Adrenal gland (tissue), 12 donors: ENCODE data around the gene ZNF664. TPM values are rescaled to one million over a fixed set of nuclear protein-coding genes. Genes with fewer than 3 reads are reported as not detected.

Source experiments
- DNase-seq, 7 donors: peaks; one replicate each; pipeline ENCODE4 v3.0.0-alpha.2; 2019 to 2020
- H3K27ac ChIP-seq, 5 donors: fragments of 200-600 bp; sonication (generic) in 4 of 5; 1 replicate in 3 of 5; 2 replicates in 2 of 5; pipeline versions ENCODE4 v1.5.1 to v1.8.0; 2016 to 2020; ENCODE audit warnings: mild to moderate bottlenecking in 1 of 5
- H3K27me3 ChIP-seq: fragments of 200-600 bp; 2 replicates; pipeline ENCODE4 v1.8.0; 2021
- H3K36me3 ChIP-seq, 2 donors: fragments of 200-600 bp; replicated peaks in 1 of 2; 1 replicate in 1 of 2; 2 replicates in 1 of 2; pipeline versions ENCODE4 v1.5.1 to v1.8.0; 2018 to 2022
- H3K4me1 ChIP-seq, 2 donors: fragments of 200-600 bp; replicated peaks in 1 of 2; 1 replicate in 1 of 2; 2 replicates in 1 of 2; pipeline versions ENCODE4 v1.5.1 to v1.8.0; 2018 to 2021
- H3K4me3 ChIP-seq, 4 donors: fragments of 200-600 bp; sonication (generic) in 3 of 4; one replicate each; pipeline ENCODE4 v1.5.1; 2016 to 2018
- H3K9me3 ChIP-seq, 3 donors: fragments of 200-600 bp; sonication (generic) in 1 of 3; replicated peaks in 1 of 3; 1 replicate in 2 of 3; 2 replicates in 1 of 3; pipeline versions ENCODE4 v1.5.1 to v1.8.0; 2016 to 2021
- POLR2A ChIP-seq, 2 donors: fragments of 450-650 bp; IDR thresholded peaks; one replicate each; pipeline ENCODE4 v1.6.1; 2017; ENCODE audit warnings: antibody characterized with exemption in 2 of 2, mild to moderate bottlenecking in 2 of 2, moderate library complexity in 1 of 2
- WGBS, 4 donors: extraction: QIAGEN DNeasy Blood & Tissue Kit in 2 of 4; methylation state at CpG; one replicate each; pipeline versions ENCODE4 v1.1.5 to v1.1.7; 2013 to 2017; 5-methylcytosine and 5-hydroxymethylcytosine counted together
- intact Hi-C, 2 donors: fragments of 100-400 bp; cut with DNase I; formaldehyde crosslinking; loops; one replicate each; pipeline versions ENCODE4 v1.14.1 to v1.15.0; 2022 to 2023
- polyA plus RNA-seq, 3 donors: library from polyadenylated mRNA; stranded (reverse); fragments of 200-250 nt in 2 of 3; fragments of 350-450 nt in 1 of 3; fragmentation: Illumina TruSeq in 1 of 3; extraction: RNeasy Lipid Tissue Mini Kit (QIAGEN cat#74804) in 1 of 3; gene quantifications; one replicate each; pipeline ENCODE4 v1.2.3, GENCODE V29; 2013 to 2014
- total RNA-seq, 9 donors: library from RNA; depleted of rRNA in 4 of 9; stranded (reverse); fragments of >200 nt in 4 of 9; fragments of 120-200 nt in 1 of 9; fragmentation: NEBNext Ultra II Directional in 1 of 9; extraction: Animal tissue kit (Norgen Biotek cat#: 25700) in 1 of 9; gene quantifications; one replicate each; pipeline versions ENCODE4 v1.1.0 to v1.2.4, GENCODE V29; 2013 to 2023
- TF ChIP-seq, protein P1 (sequence below), 6 experiments: fragments of 450-650 bp in 4 of 6; fragments of 200-600 bp in 2 of 6; sonication (generic) in 1 of 6; IDR thresholded peaks; 1 replicate in 5 of 6; 2 replicates in 1 of 6; pipeline versions ENCODE4 v1.5.1 to v1.8.0; 2016 to 2021; ENCODE audit warnings: antibody characterized with exemption in 6 of 6, mild to moderate bottlenecking in 2 of 6, moderate library complexity in 1 of 6
- donor health status: healthy with polysubstance abuse.
- donor health status: Bipolar disorder and iron deficiency.
- donor health status: DM: yes; HTN: yes; CAD: no.
- donor health status: DM: no; HTN: no; CAD: no.
- donor health status: DM: no; HTN: no; CAD: no.
- donor health status: DM: yes; HTN: yes; CAD: no.

ZNF664 gene
- total and polyA plus RNA-seq, 12 donors, result 19.6 to 66.9 (median 49.4) TPM

- Histone ChIP-seq H3K36me3 (peaks cover 0 to 5% of the 10 kb centered on the region in 2 donors), H3K27ac (peak overlapping the region in 1 of 5 donors; percentile 37), H3K27me3 (no peaks in the 10 kb centered on the region), H3K9me3 (no peaks in the 10 kb centered on the region), H3K4me1 (peaks cover 0 to 18% of the 10 kb centered on the region in 2 donors), H3K4me3 (no peak overlapping the region)
- intact Hi-C loops, result no loop called here
- TF ChIP-seq, protein P1, sequence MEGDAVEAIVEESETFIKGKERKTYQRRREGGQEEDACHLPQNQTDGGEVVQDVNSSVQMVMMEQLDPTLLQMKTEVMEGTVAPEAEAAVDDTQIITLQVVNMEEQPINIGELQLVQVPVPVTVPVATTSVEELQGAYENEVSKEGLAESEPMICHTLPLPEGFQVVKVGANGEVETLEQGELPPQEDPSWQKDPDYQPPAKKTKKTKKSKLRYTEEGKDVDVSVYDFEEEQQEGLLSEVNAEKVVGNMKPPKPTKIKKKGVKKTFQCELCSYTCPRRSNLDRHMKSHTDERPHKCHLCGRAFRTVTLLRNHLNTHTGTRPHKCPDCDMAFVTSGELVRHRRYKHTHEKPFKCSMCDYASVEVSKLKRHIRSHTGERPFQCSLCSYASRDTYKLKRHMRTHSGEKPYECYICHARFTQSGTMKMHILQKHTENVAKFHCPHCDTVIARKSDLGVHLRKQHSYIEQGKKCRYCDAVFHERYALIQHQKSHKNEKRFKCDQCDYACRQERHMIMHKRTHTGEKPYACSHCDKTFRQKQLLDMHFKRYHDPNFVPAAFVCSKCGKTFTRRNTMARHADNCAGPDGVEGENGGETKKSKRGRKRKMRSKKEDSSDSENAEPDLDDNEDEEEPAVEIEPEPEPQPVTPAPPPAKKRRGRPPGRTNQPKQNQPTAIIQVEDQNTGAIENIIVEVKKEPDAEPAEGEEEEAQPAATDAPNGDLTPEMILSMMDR (IDR thresholded peaks at IDR 0.05), result no peak
- no peak for TF ChIP-seq POLR2A (IDR thresholded peaks at IDR 0.05)
- 83 to 85% (median 84%) methylated on average over 6 of the region's 6 CpGs for WGBS, 4 donors
- no peak for DNase-seq
Observed at GRCh38 chr12:124002021-124002644, 29.1 kb downstream of the ZNF664 start.

DNA sequence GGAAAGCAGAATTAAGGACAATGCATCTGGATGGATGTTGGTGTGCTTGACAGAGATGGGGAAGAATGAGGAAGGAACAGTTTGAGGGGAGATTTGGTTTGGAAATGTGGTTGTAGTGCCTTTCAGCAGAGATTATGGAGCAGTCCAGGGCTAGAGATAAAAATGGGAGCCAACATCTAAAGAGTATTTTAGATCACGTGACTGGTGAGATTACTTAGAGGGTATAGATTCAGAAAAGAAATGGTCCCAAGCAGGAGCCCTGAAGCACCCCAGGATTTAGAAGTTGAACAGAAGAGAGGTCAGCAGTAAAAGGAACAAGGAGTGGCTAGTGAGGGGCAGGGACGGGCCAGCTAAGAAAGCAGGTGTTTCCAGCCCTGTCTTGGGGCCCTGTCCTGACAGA, 29.6 kb downstream of the ZNF664 start:
- intact Hi-C loops, result no loop called here
- Histone ChIP-seq H3K4me3 (no peak overlapping the region), H3K27me3 (no peaks in the 10 kb centered on the region), H3K36me3 (peaks cover 0 to 5% of the 10 kb centered on the region in 2 donors), H3K9me3 (no peaks in the 10 kb centered on the region), H3K27ac (peak overlapping the region in 1 of 5 donors; percentile 37), H3K4me1 (peaks cover 0 to 18% of the 10 kb centered on the region in 2 donors)
- TF ChIP-seq POLR2A (IDR thresholded peaks at IDR 0.05), result no peak
- TF ChIP-seq, protein P1 (IDR thresholded peaks at IDR 0.05), result no peak
- DNase-seq, result no peak
- 64 to 98% (median 81%) methylated on average over 2 of the region's 2 CpGs for WGBS, 4 donors

GRCh38 chr12:124004233-124004875, 31.3 kb downstream of the ZNF664 start:
- peak in 1 of 7 donors; percentile 39 for DNase-seq
- Histone ChIP-seq H3K27me3 (no peaks in the 10 kb centered on the region), H3K27ac (peak overlapping the region in 1 of 5 donors; percentile 67), H3K4me3 (no peak overlapping the region), H3K9me3 (no peaks in the 10 kb centered on the region), H3K4me1 (peaks cover 0 to 19% of the 10 kb centered on the region in 2 donors), H3K36me3 (peaks cover 0 to 5% of the 10 kb centered on the region in 2 donors)
- intact Hi-C loops, result no loop called here
- WGBS, 4 donors, result 94 to 97% (median 96%) methylated on average over 9 of the region's 9 CpGs
- TF ChIP-seq POLR2A (IDR thresholded peaks at IDR 0.05), result no peak
- TF ChIP-seq, protein P1 (IDR thresholded peaks at IDR 0.05), result no peak

GRCh38 chr12:124006085-124006845, 33.2 kb downstream of the ZNF664 start:
- peaks cover 0 to 19% of the 10 kb centered on the region in 2 donors for H3K4me1 ChIP-seq
- no peak overlapping the region for H3K4me3 ChIP-seq
- intact Hi-C loops, result no loop called here
- no peaks in the 10 kb centered on the region for H3K9me3 ChIP-seq
- H3K36me3 ChIP-seq, result peaks cover 0 to 9% of the 10 kb centered on the region in 2 donors
- no peak for TF ChIP-seq POLR2A (IDR thresholded peaks at IDR 0.05)
- TF ChIP-seq, protein P1 (IDR thresholded peaks at IDR 0.05), result no peak
- WGBS, 4 donors, result 79 to 85% (median 81%) methylated on average over 11 of the region's 11 CpGs
- H3K27me3 ChIP-seq, result no peaks in the 10 kb centered on the region
- peak in 1 of 7 donors; percentile 43 for DNase-seq
- no peak overlapping the region for H3K27ac ChIP-seq
